HG03039 (cell line): Measurements from ENCODE around the gene ARHGEF37.
"Not testable (repeated sequence)": the region's sequence is repeated elsewhere in the genome, so short reads cannot be mapped to it uniquely, and the experiment has no call there.

Experiments used
- ATAC-seq: cut with Tn5 transposase; IDR thresholded peaks from one replicate; pipeline ENCODE4 v1.9.1; 2021; ENCODE audit warnings: mild to moderate bottlenecking, moderate library complexity; ENCODE audit not compliant: unreplicated experiment

The ARHGEF37 gene

GRCh38 chr5:149564542-149565140, 16.7 kb upstream of the ARHGEF37 start:
- peak; percentile 69 for ATAC-seq

- no peak for ATAC-seq
Observed at GRCh38 chr5:149567226-149567625, 14.1 kb upstream of the ARHGEF37 start.

- no peak for ATAC-seq
Observed at GRCh38 chr5:149572170-149572569, 9.1 kb upstream of the ARHGEF37 start.

GRCh38 chr5:149572576-149573231, 8.6 kb upstream of the ARHGEF37 start:
- no peak for ATAC-seq

- ATAC-seq, result no peak
Observed at GRCh38 chr5:149575131-149575530, 6.2 kb upstream of the ARHGEF37 start.

- ATAC-seq, result no peak
Observed at GRCh38 chr5:149576021-149576420, 5.3 kb upstream of the ARHGEF37 start.

GRCh38 chr5:149578896-149579295, 2.4 kb upstream of the ARHGEF37 start:
- ATAC-seq, result no peak

GRCh38 chr5:149580808-149581191, 498 bp upstream of the ARHGEF37 start:
- no peak for ATAC-seq

- ATAC-seq, result no peak
Observed at GRCh38 chr5:149581931-149582768, 852 bp downstream of the ARHGEF37 start.

GRCh38 chr5:149583394-149583793, 2.1 kb downstream of the ARHGEF37 start:
- no peak for ATAC-seq

- ATAC-seq, result no peak
Observed at GRCh38 chr5:149584121-149584520, 2.8 kb downstream of the ARHGEF37 start.

GRCh38 chr5:149585910-149586309, 4.6 kb downstream of the ARHGEF37 start:
- ATAC-seq, result no peak

- no peak for ATAC-seq
Observed at GRCh38 chr5:149586708-149587318, 5.5 kb downstream of the ARHGEF37 start.

- ATAC-seq, result no peak
Observed at GRCh38 chr5:149588936-149589335, 7.6 kb downstream of the ARHGEF37 start.

GRCh38 chr5:149593370-149593769, 12.1 kb downstream of the ARHGEF37 start:
- ATAC-seq, result no peak

GRCh38 chr5:149594206-149594895, 13.1 kb downstream of the ARHGEF37 start:
- no peak for ATAC-seq

- ATAC-seq, result not testable (repeated sequence)
Observed at GRCh38 chr5:149595105-149595504, 13.8 kb downstream of the ARHGEF37 start.

GRCh38 chr5:149596712-149597111, 15.4 kb downstream of the ARHGEF37 start:
- ATAC-seq, result no peak

GRCh38 chr5:149597618-149598017, 16.3 kb downstream of the ARHGEF37 start:
- no peak for ATAC-seq

- ATAC-seq, result not testable (repeated sequence)
Observed at GRCh38 chr5:149598234-149598633, 16.9 kb downstream of the ARHGEF37 start.

- no peak for ATAC-seq
Observed at GRCh38 chr5:149598966-149599365, 17.7 kb downstream of the ARHGEF37 start.
